Measurements from ENCODE around the gene SLC4A4.

DNA sequence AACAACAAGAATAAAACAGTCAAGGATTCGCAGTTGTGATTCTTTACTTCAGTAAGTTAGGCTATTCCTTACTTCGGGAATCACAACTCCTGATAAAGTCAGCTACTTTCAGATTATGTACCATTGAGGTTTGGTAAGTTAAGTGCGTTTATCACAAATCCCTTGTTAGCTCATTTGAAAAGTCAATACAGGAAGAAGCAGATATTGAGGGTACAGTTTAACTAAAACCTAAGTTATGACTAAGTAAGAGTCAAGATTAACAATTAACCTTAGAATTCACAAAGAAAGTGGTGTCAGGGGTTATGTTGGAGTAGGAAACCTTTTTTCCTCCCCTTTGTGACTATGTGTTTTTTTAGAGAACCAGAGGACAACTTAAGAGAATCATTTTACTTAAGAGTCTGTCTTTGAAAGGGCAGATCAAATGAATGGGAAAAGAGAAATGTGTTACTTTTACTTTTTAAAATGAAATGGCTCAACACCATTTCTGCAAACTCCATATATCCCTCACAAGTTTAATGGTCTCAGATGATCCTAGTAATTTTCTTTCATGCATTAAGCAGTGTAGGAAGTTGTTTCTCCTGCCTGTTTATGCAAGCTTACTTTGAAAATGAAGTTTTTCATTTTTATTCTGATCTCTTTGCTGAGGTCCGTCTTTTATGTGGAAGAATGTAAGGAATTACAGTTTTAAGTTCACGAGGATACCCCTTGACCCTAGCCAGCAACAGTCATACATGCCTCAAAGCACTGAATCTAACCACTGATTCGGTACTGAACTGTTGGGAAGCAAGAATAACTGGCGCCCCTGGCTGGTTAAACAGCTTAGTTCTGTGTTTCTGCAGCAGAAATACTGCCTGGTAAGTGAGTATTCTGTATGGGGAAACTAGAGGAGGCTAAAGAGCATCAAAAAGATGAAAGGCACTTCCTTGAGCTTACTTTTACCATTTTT, 211.7 kb downstream of the SLC4A4 start:
- TF ChIP-seq CTCF (IDR thresholded peaks at IDR 0.05 in 4 of 5, conservative IDR thresholded peaks at IDR 0.05 in 1 of 5) (no peak), POLR2A (IDR thresholded peaks at IDR 0.05) (no peak)

Data from gastrocnemius medialis (tissue), 4 donors.